GM04503 (cell line): ENCODE measurements around the gene CDH5.
"Not testable (repeated sequence)": the region's sequence is repeated elsewhere in the genome, so short reads cannot be mapped to it uniquely, and the experiment has no call there.

Experiments used
- DNase-seq: peaks from one replicate; pipeline ENCODE4 v3.0.0-alpha.2; 2012; ENCODE audit warnings: low read depth

Gene CDH5

DNA sequence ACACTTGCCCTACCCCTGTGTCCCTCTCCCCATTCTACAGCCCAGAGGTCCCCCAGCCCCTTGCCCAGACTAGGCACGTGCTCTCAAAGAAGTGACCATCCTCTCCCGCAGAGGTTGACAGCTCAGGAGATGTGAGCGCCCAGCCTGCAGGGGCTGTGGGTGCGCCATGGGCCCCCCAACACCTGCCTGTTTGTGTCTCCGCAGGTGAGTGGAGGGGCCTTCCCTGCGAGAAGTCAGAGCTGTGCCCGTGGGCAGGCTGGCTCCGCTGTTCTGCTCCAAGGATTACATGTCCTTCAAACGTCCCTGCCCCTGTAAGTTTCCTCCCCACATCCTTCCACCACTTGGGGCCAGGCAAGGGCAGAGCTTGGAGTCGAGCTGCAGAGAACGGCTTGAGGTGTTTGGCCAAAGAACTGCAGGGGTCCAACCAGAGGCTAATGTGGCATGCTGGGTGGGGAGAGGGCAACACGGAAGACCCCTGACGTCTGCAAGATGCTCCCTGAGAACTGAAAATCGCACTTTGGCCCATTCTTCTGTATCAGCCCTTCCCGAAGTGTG lies 71.0 kb downstream of the CDH5 start:
- no peak for DNase-seq

DNA sequence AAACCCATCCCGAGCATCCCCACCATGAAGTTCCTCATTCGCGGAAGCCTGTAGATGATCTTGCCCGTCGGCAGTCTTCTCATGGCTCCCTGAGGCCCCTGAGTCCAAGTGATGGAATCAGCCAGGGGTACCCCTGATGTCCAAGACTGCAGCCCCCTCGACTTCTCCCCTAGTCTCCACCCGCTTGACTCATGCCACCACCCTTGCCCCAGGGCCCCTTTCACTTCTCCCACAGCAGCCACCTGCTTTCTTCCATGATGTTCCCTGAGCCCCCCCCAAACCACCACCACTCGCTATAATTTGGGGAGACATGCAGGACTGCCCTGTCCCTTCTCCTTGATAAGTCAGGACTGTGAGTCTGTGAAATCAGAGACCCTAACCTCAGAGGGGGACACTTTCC lies 72.0 kb downstream of the CDH5 start:
- DNase-seq = no peak

DNA sequence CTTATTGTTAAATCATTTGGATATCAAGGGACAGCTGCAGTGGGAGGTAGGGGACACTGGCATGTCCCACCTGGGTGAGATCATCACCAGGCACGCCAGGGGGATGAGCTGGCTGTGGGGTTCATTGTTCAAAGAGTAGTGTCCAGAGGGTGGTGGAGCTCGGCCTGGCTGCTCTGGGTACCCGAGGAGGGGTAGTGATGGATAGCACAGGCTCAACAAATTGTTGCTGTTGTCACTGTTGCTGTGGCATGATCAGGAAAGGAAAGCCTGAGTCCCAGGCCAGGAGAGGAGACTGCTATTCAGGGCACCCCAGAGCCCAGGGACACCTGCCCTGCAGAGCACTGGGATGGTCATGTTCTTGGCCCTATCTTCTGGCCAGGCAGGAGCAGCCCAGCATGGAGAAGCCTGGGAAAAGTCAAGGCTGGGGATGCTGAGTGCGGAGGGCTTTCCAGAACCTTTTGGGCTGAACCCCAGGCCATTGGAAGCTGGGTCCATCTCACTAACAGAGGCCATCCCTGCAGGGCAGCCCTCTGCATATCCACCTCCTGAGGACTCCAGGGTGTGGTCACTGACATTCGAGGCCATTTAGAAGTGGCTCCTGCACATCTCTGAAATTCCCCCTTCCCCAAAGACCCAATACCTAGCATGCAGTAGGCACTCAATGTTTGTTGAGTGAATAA lies 72.7 kb downstream of the CDH5 start:
- DNase-seq = no peak

DNA sequence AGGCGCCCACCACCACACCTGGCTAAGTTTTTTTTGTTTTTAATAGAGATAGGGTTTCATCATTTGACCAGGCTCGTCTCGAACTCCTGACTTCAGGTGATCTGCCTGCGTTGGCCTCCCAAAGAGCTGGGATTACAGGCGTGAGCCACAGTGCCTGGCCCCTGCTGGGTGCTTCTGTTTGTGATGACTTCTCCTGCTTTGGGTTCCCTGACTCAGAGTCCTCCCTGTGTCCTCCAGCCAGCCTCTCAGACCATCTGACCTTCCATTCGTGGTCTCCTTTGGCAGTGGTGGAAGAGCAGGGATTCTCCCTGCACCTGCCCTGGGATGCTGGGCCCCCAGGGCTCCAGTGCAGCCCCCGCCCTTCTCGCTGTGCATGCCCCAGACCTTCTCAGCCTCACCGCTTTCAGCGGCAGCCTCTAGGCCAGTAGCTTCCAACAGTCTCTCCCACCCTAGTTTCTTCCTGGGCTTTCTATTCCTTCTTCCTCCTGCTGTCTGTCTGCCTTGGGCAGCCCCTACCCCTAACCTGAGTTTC lies 73.8 kb downstream of the CDH5 start:
- DNase-seq = no peak

DNA sequence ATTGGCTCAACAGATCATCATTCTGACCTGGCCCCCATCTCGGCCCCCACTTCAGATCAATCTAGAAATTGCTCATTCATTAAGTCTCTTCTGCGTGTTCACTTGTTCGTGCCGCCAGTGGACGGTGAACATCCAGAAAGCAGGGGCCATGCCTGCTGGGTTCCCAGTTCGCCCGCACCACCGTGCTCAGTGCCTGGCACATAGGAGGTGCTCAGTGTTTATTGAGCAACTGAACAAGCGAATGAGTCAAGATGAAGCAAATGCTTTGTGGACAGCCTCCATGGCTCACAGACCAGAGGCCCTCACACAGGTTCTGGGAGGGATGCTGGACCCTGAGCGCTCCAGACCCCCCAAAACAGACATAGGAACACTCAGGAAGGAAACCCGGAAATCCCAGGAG lies 74.5 kb downstream of the CDH5 start:
- no peak for DNase-seq

DNA sequence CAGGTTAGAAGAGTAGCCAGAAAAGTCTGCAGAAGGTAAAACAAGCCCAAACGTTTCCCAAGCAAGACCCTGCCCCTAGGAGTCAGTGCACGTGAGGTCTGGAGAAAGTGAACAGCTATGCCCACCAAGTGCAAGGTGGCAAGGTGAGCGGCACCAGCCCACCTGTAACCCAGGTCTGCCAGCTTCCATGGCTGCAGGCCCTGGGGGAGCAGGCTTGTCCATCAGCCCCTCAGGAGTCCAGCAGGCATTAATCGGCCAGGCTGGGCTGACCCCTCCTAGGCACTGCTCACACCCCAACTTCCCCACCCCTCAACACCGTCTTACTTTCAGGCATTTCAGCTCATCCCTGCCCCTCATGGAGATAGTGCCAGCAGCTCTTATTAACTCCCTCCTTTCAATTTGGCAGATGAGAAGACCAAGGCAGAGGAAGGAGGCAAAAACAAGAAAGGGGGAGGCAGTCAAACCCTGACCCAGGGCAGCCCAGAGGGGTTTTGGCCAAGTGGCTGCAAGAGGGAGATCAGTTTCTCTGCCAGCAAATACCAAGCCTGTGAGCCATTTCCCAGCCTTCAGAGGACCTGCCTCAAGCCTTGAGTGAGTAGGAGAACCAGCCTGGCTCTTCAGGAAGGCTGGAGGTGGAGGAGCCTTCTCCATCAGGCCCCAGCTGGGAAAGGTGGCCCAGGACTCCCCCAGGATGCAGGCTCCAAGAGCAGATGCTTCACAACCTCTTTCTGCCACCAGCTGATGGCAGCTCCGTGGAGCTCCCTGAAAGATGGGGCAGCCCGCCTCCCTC lies 75.3 kb downstream of the CDH5 start:
- DNase-seq = no peak

DNA sequence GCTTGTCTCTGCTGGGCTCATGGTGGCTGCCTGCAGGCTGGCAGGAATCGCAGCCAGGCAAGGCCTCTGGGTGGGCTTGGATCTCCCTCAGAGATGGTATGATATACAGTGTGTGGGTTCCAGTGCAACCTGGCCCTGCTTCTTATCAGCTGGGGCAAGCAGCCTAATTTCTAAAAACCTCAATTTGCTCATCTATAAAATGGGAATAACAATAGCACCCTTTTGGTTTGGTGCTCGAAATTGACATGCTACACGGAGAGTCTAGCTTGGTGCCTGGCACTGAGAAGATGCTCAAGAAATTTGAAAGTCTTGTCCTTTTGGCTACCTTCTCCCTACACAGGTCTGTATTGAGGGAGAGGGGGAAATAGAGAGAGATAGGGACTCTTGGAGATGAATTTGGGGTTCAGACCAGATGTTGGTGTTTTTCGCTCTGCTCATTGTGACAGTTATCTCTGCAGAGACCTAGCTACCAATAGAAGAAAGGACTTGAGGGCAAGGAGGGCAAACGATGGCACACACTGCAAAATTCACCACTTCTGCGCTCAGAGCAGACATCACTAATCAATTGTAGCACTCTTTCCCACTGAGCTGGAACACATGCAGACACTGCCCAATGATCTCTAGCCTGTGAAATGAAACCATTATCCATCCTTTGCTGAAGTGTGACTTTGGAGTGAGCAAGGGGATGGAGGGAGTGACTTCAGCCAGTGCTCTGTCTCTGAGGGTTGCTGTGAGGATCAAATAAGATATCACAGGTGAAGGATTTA lies 76.2 kb downstream of the CDH5 start:
- no peak for DNase-seq

DNA sequence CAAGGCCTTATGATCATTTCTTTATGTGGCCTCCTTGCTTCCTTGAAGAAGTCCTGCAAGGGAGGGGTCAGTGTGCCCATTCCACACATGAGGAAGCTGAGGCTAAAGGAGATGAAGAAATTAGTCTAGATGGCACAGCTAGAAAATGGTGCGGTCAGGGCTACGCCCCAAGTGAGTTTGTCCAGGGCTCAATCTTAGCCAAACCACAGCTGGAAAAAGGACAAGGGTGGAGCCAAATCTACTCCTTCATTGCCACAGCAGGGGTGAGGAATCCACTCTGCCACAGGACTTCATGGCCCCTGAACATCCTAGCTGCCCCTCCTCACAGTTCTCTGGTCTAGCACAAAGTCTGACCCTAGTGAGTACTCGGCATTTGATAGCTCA lies 76.8 kb downstream of the CDH5 start:
- no peak for DNase-seq

DNA sequence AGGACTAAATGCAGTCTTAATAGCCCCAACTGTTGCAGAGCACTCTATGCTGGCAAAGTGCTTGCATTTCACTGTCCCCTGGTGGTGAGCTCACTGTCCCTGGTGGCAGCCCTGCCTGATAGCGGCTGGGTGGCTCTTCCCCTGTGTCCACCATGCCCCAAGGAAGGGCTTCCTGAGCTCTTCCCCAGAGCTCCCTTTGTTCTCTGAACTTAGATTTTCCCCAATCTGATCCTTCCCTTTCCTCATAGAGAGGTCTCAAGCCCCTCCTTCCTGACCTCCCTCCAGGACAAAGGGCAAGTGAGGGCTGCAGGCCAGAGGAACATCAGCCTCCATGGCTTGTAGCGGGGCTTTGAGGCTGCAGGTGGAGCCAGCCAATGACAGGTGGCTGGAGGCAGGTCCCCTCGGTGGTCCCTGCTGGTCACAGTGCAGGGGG lies 77.6 kb downstream of the CDH5 start:
- no peak for DNase-seq

DNA sequence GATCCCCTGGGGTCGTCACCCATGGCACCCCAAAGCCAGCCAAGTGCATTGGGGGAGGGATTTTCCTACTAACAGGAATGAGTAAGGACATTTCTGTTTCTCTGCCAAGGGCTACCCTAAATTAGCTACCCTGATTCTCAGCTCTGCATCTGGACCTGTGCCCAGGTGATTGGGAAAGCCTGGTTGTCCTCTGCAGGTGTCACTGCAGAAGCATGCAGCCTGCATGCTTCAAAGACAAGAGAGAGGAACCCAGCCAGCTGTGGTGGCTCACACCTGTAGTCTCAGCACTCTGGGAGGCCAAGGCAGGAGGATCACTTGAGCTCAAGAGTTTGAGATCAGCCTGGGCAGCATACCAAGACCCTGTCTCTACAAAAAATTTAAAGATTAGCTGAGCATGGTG lies 80.2 kb downstream of the CDH5 start:
- DNase-seq = no peak

DNA sequence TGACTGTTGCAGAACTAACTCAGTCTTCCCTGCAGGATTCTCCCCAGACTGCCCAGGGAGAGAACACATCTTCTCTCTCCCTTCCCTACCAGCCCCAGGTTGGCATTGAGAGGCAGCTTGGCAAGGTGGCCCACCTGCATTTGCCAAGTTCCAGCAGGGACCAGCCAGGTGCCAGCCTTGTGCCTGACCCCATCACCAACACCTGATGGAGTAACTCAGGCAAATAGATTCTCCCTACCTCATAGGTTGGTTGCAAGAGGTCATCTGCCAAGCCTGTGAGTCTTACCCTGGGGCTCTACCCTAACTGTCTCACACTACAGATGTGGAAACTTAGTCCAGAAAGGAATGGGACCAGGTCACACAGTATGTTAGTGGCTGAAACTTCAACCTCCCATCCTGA lies 81.0 kb downstream of the CDH5 start:
- DNase-seq = no peak

DNA sequence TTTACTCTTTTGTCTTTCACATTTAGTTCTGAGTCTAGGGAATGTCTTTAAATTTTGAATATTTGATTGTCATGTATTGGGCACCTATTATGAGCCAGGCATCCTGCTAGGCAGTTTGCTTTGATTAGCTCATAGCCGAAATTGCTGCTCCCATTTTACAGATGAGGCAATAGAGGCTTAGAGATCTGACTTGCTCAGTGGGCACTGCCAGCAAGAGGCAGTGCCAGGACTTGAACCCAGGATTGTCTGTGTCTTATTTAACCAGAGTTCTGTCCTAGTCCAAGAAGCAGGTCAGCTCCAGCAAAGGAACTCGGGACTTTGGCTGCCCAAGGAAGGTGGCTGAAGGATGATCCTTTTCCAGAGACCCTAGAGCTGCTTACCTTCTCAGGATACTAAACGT lies 85.1 kb downstream of the CDH5 start:
- no peak for DNase-seq

DNA sequence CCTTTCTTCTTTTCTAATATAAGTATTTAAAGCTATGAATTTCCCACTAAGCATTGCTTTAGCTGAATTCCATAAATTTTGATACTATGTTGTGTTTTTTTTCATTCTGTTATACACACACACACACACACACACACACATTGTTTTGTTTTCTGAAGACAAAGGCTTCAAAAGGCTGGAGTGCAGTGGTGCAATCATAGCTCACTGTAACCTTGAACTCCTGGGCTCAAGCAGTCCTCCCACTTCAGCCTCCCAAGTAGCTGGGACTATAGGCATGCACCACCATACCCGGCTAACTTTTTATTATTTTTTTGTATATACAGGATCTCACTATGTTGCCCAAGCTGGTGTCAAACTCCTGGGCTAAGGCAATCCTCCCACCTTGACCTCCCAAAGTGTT lies 86.7 kb downstream of the CDH5 start:
- DNase-seq = not testable (repeated sequence)
